SU-DHL-6 (cell line): Measurements from ENCODE around the gene EZH1.

Experiments used
- EZH2phosphoT487 ChIP-seq: fragments of 200-600 bp; sonication (generic), shearing (Covaris generic); conservative IDR thresholded peaks from 2 replicates; pipeline ENCODE4 v1.6.1; 2018; ENCODE audit warnings: mild to moderate bottlenecking, antibody characterized with exemption, low read length, moderate library complexity, mixed read lengths
- TF ChIP-seq, protein P1 (sequence below): fragments of 200-600 bp; sonication (generic); IDR thresholded peaks from one replicate; pipeline ENCODE4 v1.5.1; 2017; ENCODE audit warnings: antibody characterized with exemption, mild to moderate bottlenecking, low read length, moderate library complexity; ENCODE audit not compliant: insufficient read depth, poor library complexity, severe bottlenecking

DNA sequence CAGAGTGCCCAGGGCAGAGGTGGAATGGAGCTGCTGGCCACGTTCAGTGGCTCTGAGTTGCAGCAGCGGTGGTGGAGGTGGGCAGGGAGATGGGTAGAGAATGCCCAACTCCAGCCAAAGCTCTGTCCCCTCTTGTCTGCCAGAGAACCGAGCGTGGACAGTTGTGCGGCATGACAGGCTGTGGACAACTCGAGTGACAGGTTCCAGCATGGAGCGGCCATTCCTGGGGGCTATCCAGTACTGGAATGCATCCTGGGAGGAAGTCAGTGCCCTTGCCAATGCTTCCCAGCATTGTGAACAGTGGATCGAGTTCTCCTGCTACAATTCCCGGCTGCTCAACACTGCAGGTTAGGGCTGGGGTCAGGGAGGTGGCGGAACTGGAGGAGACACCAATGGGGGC, 54.2 kb downstream of the EZH1 start:
- TF ChIP-seq, protein P1, sequence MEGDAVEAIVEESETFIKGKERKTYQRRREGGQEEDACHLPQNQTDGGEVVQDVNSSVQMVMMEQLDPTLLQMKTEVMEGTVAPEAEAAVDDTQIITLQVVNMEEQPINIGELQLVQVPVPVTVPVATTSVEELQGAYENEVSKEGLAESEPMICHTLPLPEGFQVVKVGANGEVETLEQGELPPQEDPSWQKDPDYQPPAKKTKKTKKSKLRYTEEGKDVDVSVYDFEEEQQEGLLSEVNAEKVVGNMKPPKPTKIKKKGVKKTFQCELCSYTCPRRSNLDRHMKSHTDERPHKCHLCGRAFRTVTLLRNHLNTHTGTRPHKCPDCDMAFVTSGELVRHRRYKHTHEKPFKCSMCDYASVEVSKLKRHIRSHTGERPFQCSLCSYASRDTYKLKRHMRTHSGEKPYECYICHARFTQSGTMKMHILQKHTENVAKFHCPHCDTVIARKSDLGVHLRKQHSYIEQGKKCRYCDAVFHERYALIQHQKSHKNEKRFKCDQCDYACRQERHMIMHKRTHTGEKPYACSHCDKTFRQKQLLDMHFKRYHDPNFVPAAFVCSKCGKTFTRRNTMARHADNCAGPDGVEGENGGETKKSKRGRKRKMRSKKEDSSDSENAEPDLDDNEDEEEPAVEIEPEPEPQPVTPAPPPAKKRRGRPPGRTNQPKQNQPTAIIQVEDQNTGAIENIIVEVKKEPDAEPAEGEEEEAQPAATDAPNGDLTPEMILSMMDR: no peak
- TF ChIP-seq EZH2phosphoT487: no peak
